Thyroid gland (tissue), 4 donors: Measurements from ENCODE around the gene PLPPR1. TPM values are rescaled to one million over a fixed set of nuclear protein-coding genes. Genes with fewer than 3 reads are reported as not detected.

Experiments
- DNase-seq, 2 donors: peaks; one replicate each; pipeline ENCODE4 v3.0.0-alpha.2; 2019
- H3K27ac ChIP-seq, 3 donors: fragments of 200-600 bp; sonication (generic); 1 replicate in 2 of 3; 2 replicates in 1 of 3; pipeline ENCODE4 v1.5.1; 2016 to 2019; ENCODE audit warnings: mild to moderate bottlenecking in 1 of 3, moderate library complexity in 1 of 3
- H3K27me3 ChIP-seq: fragments of 200-600 bp; sonication (generic); one replicate; pipeline ENCODE4 v1.5.1; 2019
- H3K36me3 ChIP-seq, 2 donors: fragments of 200-600 bp; sonication (generic); one replicate each; pipeline ENCODE4 v1.5.1; 2016 to 2019
- H3K4me1 ChIP-seq, 2 donors: fragments of 200-600 bp; sonication (generic); one replicate each; pipeline ENCODE4 v1.5.1; 2017 to 2019
- H3K4me3 ChIP-seq, 3 donors: fragments of 200-600 bp; sonication (generic); replicated peaks in 1 of 3; 1 replicate in 2 of 3; 2 replicates in 1 of 3; pipeline ENCODE4 v1.5.1; 2016; ENCODE audit warnings: mild to moderate bottlenecking in 1 of 3
- H3K9me3 ChIP-seq: fragments of 200-600 bp; sonication (generic); one replicate; pipeline ENCODE4 v1.5.1; 2017
- CTCF ChIP-seq, 6 experiments: fragments of 200-600 bp in 3 of 6; fragments of 450-650 bp in 3 of 6; sonication (generic) in 3 of 6; IDR thresholded peaks; one replicate each; pipeline ENCODE4 v1.5.1; 2016 to 2019; ENCODE audit warnings: antibody characterized with exemption in 6 of 6, mild to moderate bottlenecking in 2 of 6, inconsistent platforms in 1 of 6, moderate library complexity in 1 of 6
- POLR2A ChIP-seq, 2 donors: fragments of 450-650 bp; IDR thresholded peaks; one replicate each; pipeline ENCODE4 v1.6.1; 2017; ENCODE audit warnings: antibody characterized with exemption in 2 of 2, mild to moderate bottlenecking in 2 of 2, moderate library complexity in 1 of 2
- WGBS, 2 donors: methylation state at CpG; one replicate each; pipeline ENCODE4 v1.1.5; 2017; 5-methylcytosine and 5-hydroxymethylcytosine counted together
- intact Hi-C: fragments of 100-400 bp; cut with DNase I; formaldehyde crosslinking; loops from one replicate; pipeline ENCODE4 v1.15.1; 2023
- total RNA-seq, 4 donors: library from RNA; depleted of rRNA; stranded (reverse); fragments of >200 nt; gene quantifications; one replicate each; pipeline ENCODE4 v1.2.3, GENCODE V29; 2016

The PLPPR1 gene
- total RNA-seq, 4 donors from 2014 or later, result 0.22 to 0.24 TPM; not detected in 2

GRCh38 chr9:101365181-101365580 lies 336.7 kb downstream of the PLPPR1 start:
- Histone ChIP-seq H3K27ac (no peak overlapping the region), H3K27me3 (no peaks in the 10 kb centered on the region), H3K4me3 (no peak overlapping the region), H3K9me3 (no peaks in the 10 kb centered on the region), H3K4me1 (no peaks in the 10 kb centered on the region), H3K36me3 (no peaks in the 10 kb centered on the region)
- DNase-seq, result no peak
- intact Hi-C loops, result no loop called here
- no peak for TF ChIP-seq CTCF (IDR thresholded peaks at IDR 0.05)
- TF ChIP-seq POLR2A (IDR thresholded peaks at IDR 0.05), result no peak

GRCh38 chr9:101366038-101366756 lies 337.7 kb downstream of the PLPPR1 start:
- no peak overlapping the region for H3K27ac ChIP-seq

GRCh38 chr9:101367323-101367722 lies 338.8 kb downstream of the PLPPR1 start:
- DNase-seq, result no peak
- Histone ChIP-seq H3K4me1 (no peaks in the 10 kb centered on the region), H3K36me3 (no peaks in the 10 kb centered on the region), H3K9me3 (no peaks in the 10 kb centered on the region), H3K27me3 (no peaks in the 10 kb centered on the region), H3K4me3 (no peak overlapping the region), H3K27ac (no peak overlapping the region)
- TF ChIP-seq CTCF (IDR thresholded peaks at IDR 0.05), result no peak
- no peak for TF ChIP-seq POLR2A (IDR thresholded peaks at IDR 0.05)
- 93 to 96% methylated on average over 3 of the region's 3 CpGs for WGBS, 2 donors
- intact Hi-C loops, result no loop called here

More at GRCh38 chr9:101366038-101366756, 337.7 kb downstream of the PLPPR1 start:
- intact Hi-C loops, result no loop called here
- DNase-seq, result no peak
- Histone ChIP-seq H3K9me3 (no peaks in the 10 kb centered on the region), H3K36me3 (no peaks in the 10 kb centered on the region), H3K4me3 (no peak overlapping the region), H3K4me1 (no peaks in the 10 kb centered on the region), H3K27me3 (no peaks in the 10 kb centered on the region)
- TF ChIP-seq POLR2A (IDR thresholded peaks at IDR 0.05), result no peak
- TF ChIP-seq CTCF (IDR thresholded peaks at IDR 0.05), result no peak
- WGBS, 2 donors, result 65 to 80% methylated on average over 5 of the region's 5 CpGs

- TF ChIP-seq CTCF (IDR thresholded peaks at IDR 0.05), result no peak
- no peak for TF ChIP-seq POLR2A (IDR thresholded peaks at IDR 0.05)
- no peak overlapping the region for H3K4me3 ChIP-seq
- DNase-seq, result no peak
- intact Hi-C loops, result no loop called here
- H3K27me3 ChIP-seq, result no peaks in the 10 kb centered on the region
- 80 to 86% methylated on average over 2 of the region's 2 CpGs for WGBS, 2 donors
- H3K9me3 ChIP-seq, result no peaks in the 10 kb centered on the region
- H3K36me3 ChIP-seq, result no peaks in the 10 kb centered on the region
- H3K4me1 ChIP-seq, result no peaks in the 10 kb centered on the region
- H3K27ac ChIP-seq, result no peak overlapping the region
Observed at GRCh38 chr9:101369286-101369685, 340.8 kb downstream of the PLPPR1 start.

GRCh38 chr9:101369884-101370531 lies 341.5 kb downstream of the PLPPR1 start:
- Histone ChIP-seq H3K27ac (no peak overlapping the region), H3K36me3 (no peaks in the 10 kb centered on the region), H3K4me1 (no peaks in the 10 kb centered on the region), H3K27me3 (no peaks in the 10 kb centered on the region), H3K9me3 (no peaks in the 10 kb centered on the region), H3K4me3 (no peak overlapping the region)
- 55 to 83% methylated on average over 2 of the region's 2 CpGs for WGBS, 2 donors
- TF ChIP-seq POLR2A (IDR thresholded peaks at IDR 0.05) (no peak), CTCF (IDR thresholded peaks at IDR 0.05) (no peak)
- no peak for DNase-seq
- intact Hi-C loops, result no loop called here
